H1 (cell line): ENCODE results near the gene NECTIN1. TPM values are rescaled to one million over a fixed set of nuclear protein-coding genes. Genes with fewer than 3 reads are reported as not detected.

ENCODE experiments used
- CREB1 ChIP-seq: IDR thresholded peaks from 2 replicates; pipeline ENCODE4 v1.6.1; 2012; ENCODE audit warnings: inconsistent platforms
- RXRA ChIP-seq: IDR thresholded peaks from 2 replicates; pipeline ENCODE4 v1.6.1; 2011; ENCODE audit warnings: low read depth, mild to moderate bottlenecking, low read length, moderate library complexity; ENCODE audit not compliant: insufficient read depth
- ZNF274 ChIP-seq: IDR thresholded peaks from 2 replicates; pipeline ENCODE4 v1.7.0; 2012; ENCODE audit warnings: low read length, borderline replicate concordance; ENCODE audit errors: extremely low read depth
- polyA plus RNA-seq, 7 experiments: library from polyadenylated mRNA; depleted of rRNA in 3 of 7; stranded (reverse) in 5 of 7; unstranded in 2 of 7; fragments of >200 nt in 5 of 7; fragments of 200-250 nt in 2 of 7; gene quantifications; 1 replicate in 5 of 7; 2 replicates in 1 of 7; 4 replicates in 1 of 7; pipeline versions ENCODE4 v1.2.1 to v1.2.3, GENCODE V29; 2011 to 2013; ENCODE audit warnings: missing spikeins in 2 of 7, mixed read lengths in 2 of 7
- total RNA-seq: library from RNA; stranded (reverse); fragmentation: NEBNext Ultra II Directional; extraction: Animal tissue kit (Norgen Biotek cat#: 25700); gene quantifications from 2 replicates; pipeline ENCODE4 v1.2.1, GENCODE V29; 2021
- TF ChIP-seq, protein P1 (sequence below): fragments of 300-600 bp; sonication (generic); IDR thresholded peaks from 2 replicates; pipeline ENCODE4 v1.7.1; 2012; ENCODE audit warnings: low read length, moderate library complexity, mild to moderate bottlenecking, inconsistent platforms; ENCODE audit not compliant: insufficient replicate concordance

The NECTIN1 gene
- total and polyA plus RNA-seq, 2 of the 8 experiments (the other 6 are each of a cell fraction or from before 2014, with no cell fraction given), result 43.2 to 97.7 TPM

DNA sequence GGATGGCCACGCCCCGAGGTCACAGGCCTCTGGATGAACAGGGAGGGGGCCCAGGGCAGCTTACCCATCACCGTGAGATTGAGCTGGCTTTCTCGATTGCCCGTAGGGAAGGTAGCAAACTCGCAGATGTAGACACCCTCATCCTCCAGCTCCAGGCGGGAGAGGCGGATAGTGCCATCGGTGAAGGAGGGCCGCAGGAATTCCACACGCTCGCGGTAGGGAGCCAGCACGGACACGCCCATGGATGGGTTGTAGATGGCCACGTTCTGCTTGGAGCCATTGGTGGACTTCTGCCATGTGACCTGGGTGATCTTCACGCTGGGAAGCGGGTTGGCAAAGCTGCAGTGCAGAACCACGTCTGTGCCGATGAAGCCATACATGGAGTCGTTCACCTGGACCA lies 50.6 kb downstream of the NECTIN1 start (continued):
- TF ChIP-seq RXRA (no peak), CREB1 (no peak), ZNF274 (no peak)
- TF ChIP-seq, protein P1, sequence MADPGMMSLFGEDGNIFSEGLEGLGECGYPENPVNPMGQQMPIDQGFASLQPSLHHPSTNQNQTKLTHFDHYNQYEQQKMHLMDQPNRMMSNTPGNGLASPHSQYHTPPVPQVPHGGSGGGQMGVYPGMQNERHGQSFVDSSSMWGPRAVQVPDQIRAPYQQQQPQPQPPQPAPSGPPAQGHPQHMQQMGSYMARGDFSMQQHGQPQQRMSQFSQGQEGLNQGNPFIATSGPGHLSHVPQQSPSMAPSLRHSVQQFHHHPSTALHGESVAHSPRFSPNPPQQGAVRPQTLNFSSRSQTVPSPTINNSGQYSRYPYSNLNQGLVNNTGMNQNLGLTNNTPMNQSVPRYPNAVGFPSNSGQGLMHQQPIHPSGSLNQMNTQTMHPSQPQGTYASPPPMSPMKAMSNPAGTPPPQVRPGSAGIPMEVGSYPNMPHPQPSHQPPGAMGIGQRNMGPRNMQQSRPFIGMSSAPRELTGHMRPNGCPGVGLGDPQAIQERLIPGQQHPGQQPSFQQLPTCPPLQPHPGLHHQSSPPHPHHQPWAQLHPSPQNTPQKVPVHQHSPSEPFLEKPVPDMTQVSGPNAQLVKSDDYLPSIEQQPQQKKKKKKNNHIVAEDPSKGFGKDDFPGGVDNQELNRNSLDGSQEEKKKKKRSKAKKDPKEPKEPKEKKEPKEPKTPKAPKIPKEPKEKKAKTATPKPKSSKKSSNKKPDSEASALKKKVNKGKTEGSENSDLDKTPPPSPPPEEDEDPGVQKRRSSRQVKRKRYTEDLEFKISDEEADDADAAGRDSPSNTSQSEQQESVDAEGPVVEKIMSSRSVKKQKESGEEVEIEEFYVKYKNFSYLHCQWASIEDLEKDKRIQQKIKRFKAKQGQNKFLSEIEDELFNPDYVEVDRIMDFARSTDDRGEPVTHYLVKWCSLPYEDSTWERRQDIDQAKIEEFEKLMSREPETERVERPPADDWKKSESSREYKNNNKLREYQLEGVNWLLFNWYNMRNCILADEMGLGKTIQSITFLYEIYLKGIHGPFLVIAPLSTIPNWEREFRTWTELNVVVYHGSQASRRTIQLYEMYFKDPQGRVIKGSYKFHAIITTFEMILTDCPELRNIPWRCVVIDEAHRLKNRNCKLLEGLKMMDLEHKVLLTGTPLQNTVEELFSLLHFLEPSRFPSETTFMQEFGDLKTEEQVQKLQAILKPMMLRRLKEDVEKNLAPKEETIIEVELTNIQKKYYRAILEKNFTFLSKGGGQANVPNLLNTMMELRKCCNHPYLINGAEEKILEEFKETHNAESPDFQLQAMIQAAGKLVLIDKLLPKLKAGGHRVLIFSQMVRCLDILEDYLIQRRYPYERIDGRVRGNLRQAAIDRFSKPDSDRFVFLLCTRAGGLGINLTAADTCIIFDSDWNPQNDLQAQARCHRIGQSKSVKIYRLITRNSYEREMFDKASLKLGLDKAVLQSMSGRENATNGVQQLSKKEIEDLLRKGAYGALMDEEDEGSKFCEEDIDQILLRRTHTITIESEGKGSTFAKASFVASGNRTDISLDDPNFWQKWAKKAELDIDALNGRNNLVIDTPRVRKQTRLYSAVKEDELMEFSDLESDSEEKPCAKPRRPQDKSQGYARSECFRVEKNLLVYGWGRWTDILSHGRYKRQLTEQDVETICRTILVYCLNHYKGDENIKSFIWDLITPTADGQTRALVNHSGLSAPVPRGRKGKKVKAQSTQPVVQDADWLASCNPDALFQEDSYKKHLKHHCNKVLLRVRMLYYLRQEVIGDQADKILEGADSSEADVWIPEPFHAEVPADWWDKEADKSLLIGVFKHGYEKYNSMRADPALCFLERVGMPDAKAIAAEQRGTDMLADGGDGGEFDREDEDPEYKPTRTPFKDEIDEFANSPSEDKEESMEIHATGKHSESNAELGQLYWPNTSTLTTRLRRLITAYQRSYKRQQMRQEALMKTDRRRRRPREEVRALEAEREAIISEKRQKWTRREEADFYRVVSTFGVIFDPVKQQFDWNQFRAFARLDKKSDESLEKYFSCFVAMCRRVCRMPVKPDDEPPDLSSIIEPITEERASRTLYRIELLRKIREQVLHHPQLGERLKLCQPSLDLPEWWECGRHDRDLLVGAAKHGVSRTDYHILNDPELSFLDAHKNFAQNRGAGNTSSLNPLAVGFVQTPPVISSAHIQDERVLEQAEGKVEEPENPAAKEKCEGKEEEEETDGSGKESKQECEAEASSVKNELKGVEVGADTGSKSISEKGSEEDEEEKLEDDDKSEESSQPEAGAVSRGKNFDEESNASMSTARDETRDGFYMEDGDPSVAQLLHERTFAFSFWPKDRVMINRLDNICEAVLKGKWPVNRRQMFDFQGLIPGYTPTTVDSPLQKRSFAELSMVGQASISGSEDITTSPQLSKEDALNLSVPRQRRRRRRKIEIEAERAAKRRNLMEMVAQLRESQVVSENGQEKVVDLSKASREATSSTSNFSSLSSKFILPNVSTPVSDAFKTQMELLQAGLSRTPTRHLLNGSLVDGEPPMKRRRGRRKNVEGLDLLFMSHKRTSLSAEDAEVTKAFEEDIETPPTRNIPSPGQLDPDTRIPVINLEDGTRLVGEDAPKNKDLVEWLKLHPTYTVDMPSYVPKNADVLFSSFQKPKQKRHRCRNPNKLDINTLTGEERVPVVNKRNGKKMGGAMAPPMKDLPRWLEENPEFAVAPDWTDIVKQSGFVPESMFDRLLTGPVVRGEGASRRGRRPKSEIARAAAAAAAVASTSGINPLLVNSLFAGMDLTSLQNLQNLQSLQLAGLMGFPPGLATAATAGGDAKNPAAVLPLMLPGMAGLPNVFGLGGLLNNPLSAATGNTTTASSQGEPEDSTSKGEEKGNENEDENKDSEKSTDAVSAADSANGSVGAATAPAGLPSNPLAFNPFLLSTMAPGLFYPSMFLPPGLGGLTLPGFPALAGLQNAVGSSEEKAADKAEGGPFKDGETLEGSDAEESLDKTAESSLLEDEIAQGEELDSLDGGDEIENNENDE, result no peak
- TF ChIP-seq, all 59 proteins: peak for 0
